Activated naive CD4-positive, alpha-beta T cell treated with anti-CD3 and anti-CD28 coated beads, Interleukin-2, amount 50 U/mL, for 72 hours (primary cell): ENCODE data around the gene ZFR2. TPM values are rescaled to one million over a fixed set of nuclear protein-coding genes. Genes with fewer than 3 reads are reported as not detected.

Experiments
- ATAC-seq, 2 donors: fragments of 150-1000 bp; cut with Tn5 transposase; 2 replicates each; pipeline ENCODE4 v1.10.0; 2021; ENCODE audit warnings: mild to moderate bottlenecking in 2 of 2, moderate library complexity in 2 of 2
- DNase-seq, 2 donors: peaks; one replicate each; pipeline ENCODE4 v3.0.0; 2021 to 2022; ENCODE audit warnings: low spot score in 2 of 2
- H3K27ac Mint-ChIP-seq, 2 donors: one replicate each; pipeline ENCODE4 v1.8.0; 2022; ENCODE audit warnings: mild to moderate bottlenecking in 2 of 2, mixed read lengths in 2 of 2
- H3K36me3 Mint-ChIP-seq, 2 donors: one replicate each; pipeline ENCODE4 v1.8.0; 2022; ENCODE audit warnings: mixed read lengths in 2 of 2
- H3K9me3 Mint-ChIP-seq, 2 donors: one replicate each; pipeline ENCODE4 v1.8.0; 2022; ENCODE audit warnings: mixed read lengths in 2 of 2
- total RNA-seq, 2 donors: library from RNA; stranded (reverse); gene quantifications; one replicate each; pipeline ENCODE4 v1.2.3, GENCODE V29; 2022

The ZFR2 gene
- total RNA-seq, 2 donors from 2014 or later: 0.11 to 0.70 TPM

DNA sequence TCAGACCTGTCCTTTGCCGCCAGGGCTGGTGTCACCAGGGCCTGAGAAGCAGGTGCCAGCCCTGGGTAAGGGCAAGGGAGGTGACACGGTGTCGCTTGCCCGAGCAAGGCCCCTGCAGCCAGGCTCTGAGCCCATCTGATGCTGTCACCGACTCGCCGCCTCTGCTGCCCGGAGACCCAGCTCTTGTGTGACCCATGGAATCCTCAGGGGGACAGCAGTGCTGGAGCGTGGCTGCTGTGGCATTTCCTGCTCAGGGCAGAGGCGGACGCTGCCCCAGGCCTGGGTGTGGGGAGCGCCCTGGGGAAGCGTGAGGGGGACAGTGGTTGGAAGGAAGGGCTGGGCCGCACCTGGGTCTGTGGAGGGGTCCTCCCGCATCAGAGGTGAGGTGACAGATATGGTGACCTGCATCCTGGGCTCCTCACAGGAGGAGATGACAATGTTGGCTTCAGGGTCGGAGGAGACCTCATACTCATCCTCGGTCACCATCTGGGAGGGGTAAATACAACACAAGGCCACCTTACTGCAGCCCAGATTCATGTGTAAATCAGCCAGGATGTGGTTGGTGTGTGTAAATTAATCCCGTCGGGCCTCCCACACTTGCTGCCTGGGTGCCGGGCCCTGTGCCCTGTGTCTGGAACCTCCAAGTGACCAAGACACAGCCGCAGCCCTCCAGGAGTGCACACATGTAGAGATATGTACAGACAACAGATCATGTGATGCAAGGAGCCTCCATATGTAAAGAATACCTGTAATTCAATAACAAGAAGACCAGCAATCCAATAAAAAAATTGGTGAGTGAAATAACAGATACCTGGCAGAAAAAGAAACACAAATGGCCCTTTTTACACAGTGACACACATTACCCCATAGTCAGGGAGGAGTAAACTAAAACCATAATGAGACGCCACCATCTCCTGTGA is 55.1 kb downstream of the ZFR2 start:
- ATAC-seq: peak in 1 of 2 donors; percentile 8

DNA sequence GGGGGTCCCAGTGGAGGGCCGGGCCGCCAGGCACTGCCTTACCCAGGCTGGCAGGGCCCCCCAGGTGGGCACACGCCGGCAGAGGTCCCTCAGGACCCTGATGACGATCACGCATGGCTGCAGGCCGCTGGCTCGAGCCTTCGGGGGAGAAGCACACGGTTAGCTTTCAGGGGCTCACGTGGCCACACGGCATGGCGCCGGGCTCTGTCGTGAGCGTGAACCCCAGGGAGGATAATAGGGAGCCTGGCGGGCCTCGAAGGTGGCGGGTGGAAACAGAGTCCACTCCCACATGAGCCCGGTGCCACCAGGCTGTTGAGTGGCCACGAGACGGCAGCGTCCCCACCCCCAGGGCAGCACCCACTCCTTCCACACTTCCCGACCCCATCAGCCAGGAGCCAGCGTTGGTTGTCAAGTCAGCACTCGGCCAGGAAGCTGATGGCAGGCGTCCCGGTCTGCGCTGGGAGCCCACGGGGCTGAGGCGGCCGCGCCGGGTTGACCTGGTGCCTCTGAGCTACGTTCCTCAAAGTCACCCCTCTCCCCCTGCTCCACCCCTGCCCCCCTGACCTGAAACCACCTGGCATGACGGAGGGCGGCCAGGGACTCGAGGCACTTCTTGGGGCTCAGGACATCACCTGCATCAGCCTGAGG is 58.0 kb downstream of the ZFR2 start:
- peaks cover 0 to 9% of the 10 kb centered on the region in 2 donors for H3K36me3 Mint-ChIP-seq
- ATAC-seq: no peak
- peak overlapping the region in 1 of 2 donors; percentile 99 for H3K27ac Mint-ChIP-seq
- H3K9me3 Mint-ChIP-seq: peaks cover 7 to 8% of the 10 kb centered on the region in 2 donors
- DNase-seq: no peak

More for the DNA sequence above, 55.1 kb downstream of the ZFR2 start:
- peaks cover 0 to 9% of the 10 kb centered on the region in 2 donors for H3K36me3 Mint-ChIP-seq
- DNase-seq: no peak
- peak overlapping the region in 1 of 2 donors; percentile 99 for H3K27ac Mint-ChIP-seq
- H3K9me3 Mint-ChIP-seq: no peaks in the 10 kb centered on the region

- ATAC-seq (no peak), DNase-seq (no peak)
- no peak overlapping the region for H3K27ac Mint-ChIP-seq
- H3K9me3 Mint-ChIP-seq: peaks cover 7 to 8% of the 10 kb centered on the region in 2 donors
- H3K36me3 Mint-ChIP-seq: peaks cover 0 to 9% of the 10 kb centered on the region in 2 donors
Measured at GRCh38 chr19:3809881-3810707, 58.7 kb downstream of the ZFR2 start.

DNA sequence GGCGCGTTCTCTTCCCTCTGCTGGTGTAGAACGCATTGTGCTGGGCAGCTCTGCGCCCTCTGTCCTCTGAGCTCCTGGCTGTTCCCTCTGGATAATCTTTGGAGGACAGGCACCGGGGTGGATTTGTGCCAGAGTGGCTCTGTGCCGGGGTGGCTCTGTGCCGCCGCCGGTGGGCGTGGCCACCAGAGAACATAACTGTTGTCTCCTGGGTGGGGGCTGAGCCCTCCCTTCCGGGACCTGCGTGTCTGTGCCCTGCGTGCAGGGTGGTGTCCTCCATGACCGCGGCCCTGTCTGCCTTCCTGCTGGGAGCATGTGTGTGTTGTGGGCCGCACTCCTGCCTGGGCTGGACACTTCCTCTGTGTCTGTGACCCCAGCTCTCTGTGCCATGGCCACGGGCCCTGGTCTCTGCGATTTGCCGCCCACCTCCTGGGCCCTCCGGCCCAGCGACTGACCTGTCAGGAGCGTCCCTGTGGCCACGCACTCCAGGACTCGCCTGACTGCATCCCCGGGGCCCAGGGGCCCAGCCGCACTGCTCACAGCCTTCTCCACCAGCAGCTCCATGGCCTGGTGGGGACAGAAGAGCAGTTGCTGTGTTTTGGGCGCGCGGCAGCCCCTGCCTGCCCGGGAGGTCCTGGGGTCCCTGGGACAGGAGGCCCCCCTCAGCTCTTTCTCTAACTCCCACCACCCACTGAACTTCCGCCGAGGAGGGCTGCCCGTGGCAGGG is 60.3 kb downstream of the ZFR2 start:
- Mint-ChIP-seq H3K27ac (peak overlapping the region in 1 of 2 donors; percentile 84), H3K9me3 (peaks cover 7 to 8% of the 10 kb centered on the region in 2 donors), H3K36me3 (peaks cover 0 to 9% of the 10 kb centered on the region in 2 donors)
- DNase-seq: no peak
- no peak for ATAC-seq

DNA sequence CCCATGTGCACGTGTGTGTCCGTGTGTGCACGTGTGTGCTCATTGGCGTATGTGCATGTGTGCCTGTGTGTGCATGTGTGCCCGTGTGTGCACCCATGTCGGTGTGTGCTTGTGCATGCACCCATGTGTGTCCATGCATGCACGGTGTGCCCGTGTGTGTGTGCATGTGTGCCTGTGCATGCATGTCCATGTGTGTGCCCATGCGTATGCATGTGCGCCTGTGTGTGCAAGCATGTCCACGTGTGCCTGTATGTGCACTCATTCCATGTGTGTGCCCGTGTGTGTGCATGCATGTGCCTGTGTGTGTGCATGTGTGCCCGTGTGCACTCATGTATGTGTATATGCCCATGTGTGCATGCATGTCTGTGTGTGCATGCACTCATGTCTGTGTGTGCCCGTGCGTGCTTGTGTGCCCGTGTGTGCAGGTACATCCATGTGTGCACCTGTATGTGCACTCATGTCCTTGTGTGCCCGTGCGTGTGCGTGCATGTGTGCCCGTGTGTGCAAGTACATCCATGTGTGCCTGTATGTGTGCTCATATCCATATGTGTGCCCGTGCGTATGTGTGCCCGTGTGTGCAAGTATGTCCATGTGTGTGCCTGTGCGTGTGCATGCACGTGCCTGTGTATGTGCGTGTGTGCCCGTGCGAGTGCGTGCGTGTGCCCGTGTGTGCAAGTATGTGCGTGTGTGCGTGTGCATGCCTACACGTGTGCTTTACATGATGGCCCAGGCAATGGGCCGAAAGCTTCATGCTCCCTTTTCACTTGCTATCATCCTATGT is 61.1 kb downstream of the ZFR2 start:
- H3K27ac Mint-ChIP-seq: peak overlapping the region in 1 of 2 donors; percentile 84
- ATAC-seq: no peak
- H3K36me3 Mint-ChIP-seq: peaks cover 0 to 6% of the 10 kb centered on the region in 2 donors

GRCh38 chr19:3807131-3807480 is 61.7 kb downstream of the ZFR2 start:
- H3K9me3 Mint-ChIP-seq: peaks cover 7 to 8% of the 10 kb centered on the region in 2 donors
- no peaks in the 10 kb centered on the region for H3K36me3 Mint-ChIP-seq
- DNase-seq: no peak
- ATAC-seq: no peak
- H3K27ac Mint-ChIP-seq: no peak overlapping the region

More for the DNA sequence above, 61.1 kb downstream of the ZFR2 start:
- peaks cover 7 to 8% of the 10 kb centered on the region in 2 donors for H3K9me3 Mint-ChIP-seq
- no peak for DNase-seq

DNA sequence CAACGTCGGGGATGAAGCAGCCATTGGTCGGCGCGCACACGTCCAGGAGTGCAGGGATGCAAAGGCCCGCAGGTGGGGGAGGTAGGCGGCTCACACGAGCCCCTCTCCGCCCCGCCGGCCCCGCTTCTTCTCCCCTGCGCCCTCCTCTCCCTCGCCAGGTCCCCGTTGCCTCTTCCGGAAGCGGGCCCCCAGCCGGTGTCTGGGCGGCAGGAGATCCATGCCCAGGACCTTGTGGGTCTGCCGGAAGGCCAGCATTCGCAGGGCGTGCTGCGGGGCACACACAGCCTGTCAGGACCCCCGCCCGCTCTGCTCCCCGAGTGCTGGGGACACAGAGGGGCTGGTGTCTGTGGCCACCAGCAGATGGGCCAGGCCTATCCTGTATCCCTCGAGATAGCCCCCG is 63.0 kb downstream of the ZFR2 start:
- no peak for ATAC-seq
- DNase-seq: no peak
- Mint-ChIP-seq H3K9me3 (peaks cover 7 to 8% of the 10 kb centered on the region in 2 donors), H3K27ac (no peak overlapping the region), H3K36me3 (no peaks in the 10 kb centered on the region)

GRCh38 chr19:3804429-3804828 is 64.4 kb downstream of the ZFR2 start:
- Mint-ChIP-seq H3K27ac (no peak overlapping the region), H3K9me3 (peaks cover 7 to 8% of the 10 kb centered on the region in 2 donors), H3K36me3 (no peaks in the 10 kb centered on the region)
- no peak for ATAC-seq
- no peak for DNase-seq

GRCh38 chr19:3803986-3804385 is 64.9 kb downstream of the ZFR2 start:
- DNase-seq (no peak), ATAC-seq (no peak)
- H3K36me3 Mint-ChIP-seq: no peaks in the 10 kb centered on the region
- H3K27ac Mint-ChIP-seq: no peak overlapping the region
- peaks cover 7 to 8% of the 10 kb centered on the region in 2 donors for H3K9me3 Mint-ChIP-seq

- Mint-ChIP-seq H3K9me3 (peaks cover 5 to 6% of the 10 kb centered on the region in 2 donors), H3K36me3 (no peaks in the 10 kb centered on the region), H3K27ac (no peak overlapping the region)
- ATAC-seq: no peak
- DNase-seq: no peak
Measured at GRCh38 chr19:3803114-3803888, 65.5 kb downstream of the ZFR2 start.

DNA sequence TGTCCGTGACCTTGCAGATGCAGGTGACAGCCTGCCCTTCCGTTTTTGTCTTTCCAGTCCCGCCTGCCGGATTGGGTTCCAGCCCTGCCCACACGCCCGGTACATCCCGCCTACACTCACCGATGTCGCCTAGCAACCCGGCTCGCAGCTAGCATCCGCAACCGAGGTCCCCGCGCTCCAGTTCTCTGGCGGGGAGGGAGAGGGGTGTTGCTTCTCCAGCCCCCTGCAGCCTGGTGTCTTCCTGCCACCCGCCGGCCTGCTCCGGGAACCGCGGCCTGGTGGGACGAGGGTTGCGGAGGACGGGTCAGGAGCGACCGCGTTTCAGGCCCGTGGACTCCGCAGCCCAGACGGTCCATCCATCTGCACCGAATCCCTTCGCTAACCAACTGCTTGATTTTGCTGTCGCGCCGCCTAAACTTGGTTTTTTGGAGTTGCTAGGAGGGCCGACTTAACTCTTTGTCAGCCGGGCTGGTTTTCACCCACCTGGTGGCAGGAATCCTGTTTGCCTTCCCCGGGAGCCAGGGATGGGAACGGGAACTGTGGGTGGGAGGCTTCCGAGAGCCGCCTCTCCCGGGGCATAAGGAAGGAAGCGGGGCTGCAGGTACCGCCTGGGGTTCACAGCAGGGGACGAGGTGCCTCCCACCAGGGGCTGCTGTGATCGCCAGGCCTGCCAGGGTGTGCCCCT is 67.3 kb downstream of the ZFR2 start:
- peak overlapping the region in 1 of 2 donors; percentile 51 for H3K27ac Mint-ChIP-seq
- DNase-seq (peak in 1 of 2 donors; percentile 52), ATAC-seq (peak; percentile 79 to 83)
- peaks cover 6 to 8% of the 10 kb centered on the region in 2 donors for H3K36me3 Mint-ChIP-seq
- peaks cover 5 to 6% of the 10 kb centered on the region in 2 donors for H3K9me3 Mint-ChIP-seq

DNA sequence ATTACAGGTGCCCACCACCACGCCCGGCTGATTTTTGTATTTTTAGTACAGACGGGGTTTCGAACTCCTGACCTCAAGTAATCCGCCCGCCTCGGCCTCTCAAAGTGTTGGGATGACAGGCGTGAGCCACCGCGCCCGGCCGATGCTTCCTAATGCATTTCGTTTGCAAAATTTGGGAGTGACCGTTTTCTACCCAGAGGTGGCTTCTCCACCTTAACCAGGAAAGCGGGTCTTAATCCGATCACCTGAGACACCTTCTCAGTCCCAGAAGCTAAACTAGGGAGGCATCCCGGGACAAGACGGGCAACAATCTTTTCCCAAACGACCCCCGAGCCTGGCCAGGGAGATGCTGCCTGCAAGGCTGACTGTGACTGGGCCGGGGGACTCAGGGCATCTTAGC is 67.8 kb downstream of the ZFR2 start:
- Mint-ChIP-seq H3K36me3 (peaks cover 6 to 10% of the 10 kb centered on the region in 2 donors), H3K27ac (peak overlapping the region in 1 of 2 donors; percentile 51), H3K9me3 (peaks cover 6 to 8% of the 10 kb centered on the region in 2 donors)
- ATAC-seq: no peak
- DNase-seq: no peak

DNA sequence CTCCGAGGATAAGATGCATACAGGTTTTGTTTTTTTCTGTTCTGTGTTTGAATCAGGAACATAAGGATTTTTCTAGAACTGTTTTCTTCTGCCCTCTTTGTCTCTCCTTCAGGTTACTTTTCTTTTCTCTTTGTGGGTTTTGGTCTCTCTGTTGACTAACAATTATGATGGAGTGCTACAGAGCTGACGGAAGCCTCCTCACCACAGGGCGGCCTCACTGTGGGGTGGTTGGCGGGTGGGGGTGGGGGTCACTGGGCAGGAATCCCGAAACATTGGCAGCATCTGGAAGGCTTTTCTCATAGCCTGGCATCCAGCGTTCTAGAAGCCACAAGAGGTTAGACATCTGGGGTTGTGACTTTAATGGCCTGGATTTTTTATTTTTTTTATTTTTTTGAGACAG is 70.7 kb downstream of the ZFR2 start:
- peak; percentile 50 to 51 for ATAC-seq
- no peak for DNase-seq
- H3K36me3 Mint-ChIP-seq: peaks cover 6 to 10% of the 10 kb centered on the region in 2 donors
- H3K27ac Mint-ChIP-seq: peak overlapping the region in 1 of 2 donors; percentile 76
- peaks cover 6 to 8% of the 10 kb centered on the region in 2 donors for H3K9me3 Mint-ChIP-seq

- H3K36me3 Mint-ChIP-seq: peaks cover 6 to 13% of the 10 kb centered on the region in 2 donors
- no peak overlapping the region for H3K27ac Mint-ChIP-seq
- DNase-seq (no peak), ATAC-seq (no peak)
- peaks cover 6 to 12% of the 10 kb centered on the region in 2 donors for H3K9me3 Mint-ChIP-seq
Measured at GRCh38 chr19:3796358-3796757, 72.5 kb downstream of the ZFR2 start.
